T-helper 2 cell treated with Interferon-gamma antibody and Interleukin-4, amounts not matched to agents 100 ng/mL and 5 ng/mL, for 36 hours (primary cell): Measurements from ENCODE around the gene KIF23. TPM values are rescaled to one million over a fixed set of nuclear protein-coding genes. Genes with fewer than 3 reads are reported as not detected.
"Not testable (repeated sequence)": the region's sequence is repeated elsewhere in the genome, so short reads cannot be mapped to it uniquely, and the experiment has no call there.

ENCODE experiments used
- intact Hi-C: fragments of 100-400 bp; cut with micrococcal nuclease; formaldehyde crosslinking; loops from one replicate; pipeline ENCODE4 v1.15.1; 2023
- total RNA-seq: library from RNA; stranded (reverse); gene quantifications from 2 replicates; pipeline ENCODE4 v1.2.3, GENCODE V29; 2022

Gene KIF23
- 55.3 and 59.9 TPM in 2 replicates for total RNA-seq

DNA sequence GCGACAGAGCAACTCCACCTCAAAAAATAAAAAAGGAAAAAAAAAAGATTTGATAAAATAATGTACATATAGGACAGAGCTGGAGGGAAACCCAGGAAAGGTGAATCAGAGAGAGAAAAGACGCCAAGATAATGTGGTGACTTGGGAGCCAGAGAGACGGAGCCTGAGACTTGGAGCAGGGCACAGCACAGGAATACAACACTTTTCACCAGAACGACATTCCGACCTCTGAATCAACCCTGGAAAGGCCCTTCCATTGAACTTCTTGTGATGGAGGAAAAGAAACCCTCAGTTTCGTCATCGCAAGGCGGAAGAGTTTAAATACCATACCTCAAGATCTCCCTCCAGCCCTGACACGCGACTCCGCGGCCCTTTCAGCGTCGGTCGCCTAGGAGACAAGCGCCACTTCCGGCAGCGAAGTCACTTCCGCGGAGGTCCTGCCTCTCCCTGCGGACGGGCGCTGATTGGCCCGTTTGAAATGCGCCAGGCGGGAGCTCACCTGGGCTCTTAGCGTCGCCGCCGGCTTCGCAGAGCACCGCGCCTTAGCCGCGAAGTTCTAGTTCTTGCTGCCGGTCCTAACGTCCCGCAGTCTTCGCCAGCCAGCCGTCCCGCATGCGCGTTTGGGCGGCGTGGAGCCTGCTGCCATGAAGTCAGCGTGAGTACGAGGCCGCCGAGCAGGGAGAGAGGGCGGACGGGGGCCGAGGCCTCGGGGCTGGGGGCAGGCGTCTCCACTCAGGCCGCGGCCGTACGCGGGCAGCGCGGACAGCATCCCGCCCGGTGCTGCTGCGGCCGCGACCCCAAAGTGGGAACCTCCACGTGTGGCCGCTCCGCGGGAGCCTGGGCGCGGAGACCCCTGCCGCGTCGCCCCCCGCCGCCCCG is at the start of gene KIF23:
TSS of gene KIF23 (plus strand) at position 528 of the 879 bp plus-strand sequence. CDS start at position 645, 117 bp downstream.
- intact Hi-C loops: loop anchor here (1.0 kb wide), 2 partner anchors 29 to 38 kb away; partner anchors contain the start of gene RPLP1

DNA sequence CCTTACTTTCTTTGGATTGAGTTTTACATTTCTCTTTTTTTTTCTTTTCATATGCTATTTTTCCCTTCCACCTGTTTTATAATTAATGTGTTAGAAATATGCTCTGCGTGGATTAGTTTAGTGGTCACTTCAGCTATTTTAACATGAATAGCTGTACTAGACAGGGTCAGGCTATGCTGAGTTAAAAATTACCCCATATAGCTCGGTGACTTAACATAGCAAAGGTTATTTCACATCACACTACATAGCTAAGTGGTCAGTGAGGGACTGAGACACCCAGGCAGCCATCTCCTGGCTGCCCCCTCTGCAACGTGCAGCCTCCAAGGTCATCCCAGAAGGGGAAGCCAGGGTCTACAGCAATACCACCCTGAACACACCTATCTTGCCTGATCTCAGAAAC is 46.9 kb upstream of the KIF23 start:
- intact Hi-C loops: no loop called here

DNA sequence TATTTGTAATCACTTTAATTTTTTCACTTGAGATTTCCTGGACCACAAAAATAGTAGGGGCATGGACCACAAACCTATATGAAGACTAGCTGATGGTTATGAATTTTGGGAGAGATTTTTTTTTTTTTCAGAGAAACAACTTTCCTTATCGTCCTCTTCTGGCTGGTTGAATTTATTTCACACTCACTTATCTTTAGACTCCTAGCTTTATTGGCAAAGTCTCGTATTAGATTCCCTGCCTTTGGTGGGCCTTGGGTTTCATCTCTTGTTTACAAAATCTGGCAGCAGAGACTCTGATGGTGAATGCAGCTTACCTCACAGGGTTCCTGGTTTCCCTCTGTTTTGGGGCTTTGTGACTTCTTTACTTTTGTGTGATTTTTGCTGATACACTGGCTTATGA is 44.5 kb upstream of the KIF23 start:
- intact Hi-C loops: no loop called here

DNA sequence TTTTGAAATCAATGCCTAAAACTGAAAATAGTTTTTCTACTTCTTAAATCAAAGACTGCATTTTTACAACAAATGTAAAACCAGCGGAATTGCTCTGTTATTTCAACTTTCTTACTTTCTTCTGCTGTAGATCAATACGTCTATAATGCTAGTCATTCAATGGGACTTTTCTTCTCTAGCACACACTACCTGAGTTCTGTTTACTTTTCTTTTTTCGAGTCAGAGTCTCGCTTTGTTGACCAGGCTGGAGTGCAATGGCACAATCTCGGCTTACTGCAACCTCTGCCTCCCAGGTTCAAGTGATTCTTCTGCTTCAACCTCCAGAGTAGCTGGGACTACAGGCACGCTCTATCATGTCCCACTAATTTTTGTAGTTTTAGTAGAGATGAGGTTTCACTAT is 40.7 kb upstream of the KIF23 start:
- intact Hi-C loops: no loop called here

DNA sequence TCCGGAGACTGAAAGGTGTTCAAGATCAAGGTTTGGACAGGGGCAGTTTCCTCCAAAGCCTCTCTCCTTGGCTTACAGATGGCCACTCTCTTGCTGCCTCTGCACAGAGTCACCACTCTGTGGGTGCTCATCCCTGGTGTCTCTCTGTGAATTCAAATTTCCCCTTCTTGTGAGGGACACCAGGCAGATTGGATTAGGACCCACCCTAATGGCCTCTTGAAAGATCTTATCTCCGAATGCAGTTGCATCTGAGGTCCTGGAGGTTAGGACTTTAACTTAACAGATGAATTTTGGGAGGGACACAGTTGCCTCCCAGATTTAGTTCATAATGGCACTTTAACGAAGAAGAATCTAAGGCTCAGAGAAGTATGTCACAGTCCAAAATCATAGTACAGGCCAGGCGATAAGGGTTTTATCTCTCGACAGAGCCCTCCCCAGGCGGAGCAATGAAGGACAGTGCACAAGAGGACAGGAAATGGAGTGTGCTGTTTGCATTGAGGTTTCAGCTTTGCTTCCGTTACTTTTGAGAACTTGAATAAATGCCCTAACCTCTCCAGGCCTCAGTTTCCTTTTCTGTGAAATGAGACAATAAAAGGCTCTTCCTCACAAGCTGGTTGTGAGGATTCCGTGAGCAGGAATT is 38.9 kb upstream of the KIF23 start:
- intact Hi-C loops: no loop called here

DNA sequence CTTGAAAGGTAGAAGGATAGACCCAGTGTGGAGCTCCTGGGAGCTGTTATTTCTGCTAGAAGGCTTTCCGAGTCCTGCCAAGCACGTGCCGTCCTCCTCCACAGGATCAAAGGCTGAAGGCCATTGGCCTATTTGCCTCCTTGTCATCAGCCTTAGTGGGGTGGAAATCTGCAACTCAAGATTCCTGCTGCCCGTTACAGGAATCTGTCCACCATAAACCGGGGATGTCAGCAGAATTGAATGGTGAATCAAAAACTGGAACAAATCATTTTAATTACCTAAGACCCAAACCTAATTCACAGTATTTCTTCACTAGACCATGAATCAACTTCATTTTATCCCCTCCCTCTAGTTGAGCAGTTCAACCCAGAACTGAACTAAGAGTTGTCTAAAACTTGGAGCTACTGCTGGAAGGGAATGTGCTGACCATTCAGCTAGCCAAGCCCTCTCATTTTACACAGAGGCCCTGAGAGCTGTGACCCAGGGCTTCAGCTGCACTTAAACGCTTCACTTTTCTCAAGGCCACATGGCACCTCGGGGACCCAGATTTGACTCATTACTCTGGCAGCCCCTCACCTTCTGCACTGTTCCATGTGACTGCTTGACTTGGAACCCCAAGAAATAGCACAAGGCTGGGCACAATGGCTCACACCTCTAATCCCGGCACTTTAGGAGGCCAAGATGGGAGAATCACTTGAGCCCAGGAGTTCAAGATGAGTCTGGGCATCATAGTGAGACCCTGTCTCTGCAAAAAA is 36.8 kb upstream of the KIF23 start:
- intact Hi-C loops: no loop called here

DNA sequence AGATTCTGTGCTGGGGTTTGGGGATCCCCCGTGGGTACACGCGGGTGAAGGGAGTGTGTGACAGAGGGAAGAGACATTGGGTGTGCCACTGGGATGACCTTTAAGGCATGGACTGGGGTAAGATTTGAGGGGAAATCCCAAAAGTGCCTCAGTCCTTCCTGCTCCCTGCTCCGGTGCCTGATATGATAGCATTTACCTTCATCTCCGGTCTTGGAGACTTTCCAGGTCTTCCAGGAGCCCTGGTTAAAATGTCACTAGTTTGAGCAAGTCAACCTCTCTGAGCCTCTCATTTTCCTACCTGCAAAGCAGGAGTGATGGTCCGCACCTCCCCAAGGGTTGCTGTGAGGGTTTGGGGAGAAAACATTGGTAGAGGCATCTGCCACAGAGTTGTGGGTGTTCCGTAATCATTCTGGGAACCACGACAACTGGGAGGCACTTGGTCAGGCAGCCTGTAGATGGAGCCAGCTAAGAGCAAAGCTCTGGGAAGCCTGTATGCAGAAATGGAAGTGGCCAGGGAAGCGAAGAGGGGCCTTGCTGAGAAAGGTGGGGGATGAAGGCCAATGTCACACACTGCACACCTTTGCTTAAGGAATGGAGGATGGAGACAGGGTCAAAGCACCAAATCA is 33.9 kb upstream of the KIF23 start:
- intact Hi-C loops: no loop called here

DNA sequence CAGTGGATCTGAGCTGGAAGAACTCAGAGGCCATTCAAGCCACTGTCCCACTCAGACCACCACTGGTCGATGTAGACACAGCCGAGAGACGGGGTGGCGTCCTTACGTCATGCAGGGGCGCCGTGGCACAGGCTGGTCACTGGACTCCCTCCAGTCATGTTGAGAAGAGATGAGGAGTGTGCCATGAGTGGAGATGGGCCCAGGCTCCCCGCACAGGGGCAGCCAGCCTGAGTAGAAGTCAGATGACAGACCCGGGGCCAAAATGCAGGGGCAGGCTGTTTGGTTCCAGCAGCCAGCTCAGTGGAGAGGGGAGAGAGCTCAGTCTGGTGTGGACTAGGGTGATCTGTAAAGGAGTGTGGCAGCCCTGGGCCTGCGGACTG is 33.4 kb upstream of the KIF23 start:
- intact Hi-C loops: no loop called here

DNA sequence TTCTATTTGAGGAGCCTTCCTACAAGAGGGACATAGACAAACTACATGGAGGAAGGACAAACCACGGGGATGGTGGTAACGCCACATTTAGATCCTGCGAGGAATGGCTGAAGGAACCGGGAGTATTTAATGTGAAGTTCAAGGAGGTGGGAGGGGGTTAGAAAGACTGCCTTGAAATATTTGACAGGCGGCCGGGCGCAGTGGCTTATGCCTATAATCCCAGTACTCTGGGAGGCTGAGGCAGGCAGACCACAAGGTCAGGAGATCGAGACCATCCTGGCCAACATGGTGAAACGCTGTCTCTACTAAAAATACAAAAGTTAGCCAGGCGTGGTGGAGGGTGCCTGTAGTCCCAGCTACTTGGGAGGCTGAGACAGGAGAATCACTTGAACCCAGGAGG is 32.0 kb upstream of the KIF23 start:
- intact Hi-C loops: not testable (repeated sequence)

DNA sequence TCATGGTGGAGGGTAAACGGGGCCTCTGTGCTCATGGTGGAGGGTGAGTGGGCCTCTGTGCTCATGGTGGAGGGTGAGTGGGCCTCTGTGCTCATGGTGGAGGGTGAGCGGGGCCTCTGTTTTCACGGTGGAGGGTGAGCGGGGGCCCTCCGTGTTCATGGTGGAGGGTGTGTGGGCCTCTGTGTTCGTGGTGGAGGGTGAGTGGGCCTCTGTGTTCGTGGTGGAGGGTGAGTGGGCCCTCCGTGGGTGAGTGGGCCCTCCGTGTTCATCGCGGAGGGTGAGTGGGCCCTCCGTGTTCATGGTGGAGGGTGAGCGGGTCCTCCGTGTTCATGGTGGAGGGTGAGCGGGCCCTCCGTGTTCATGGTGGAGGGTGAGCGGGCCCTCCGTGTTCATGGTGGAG is 30.1 kb upstream of the KIF23 start:
- intact Hi-C loops: not testable (repeated sequence)

DNA sequence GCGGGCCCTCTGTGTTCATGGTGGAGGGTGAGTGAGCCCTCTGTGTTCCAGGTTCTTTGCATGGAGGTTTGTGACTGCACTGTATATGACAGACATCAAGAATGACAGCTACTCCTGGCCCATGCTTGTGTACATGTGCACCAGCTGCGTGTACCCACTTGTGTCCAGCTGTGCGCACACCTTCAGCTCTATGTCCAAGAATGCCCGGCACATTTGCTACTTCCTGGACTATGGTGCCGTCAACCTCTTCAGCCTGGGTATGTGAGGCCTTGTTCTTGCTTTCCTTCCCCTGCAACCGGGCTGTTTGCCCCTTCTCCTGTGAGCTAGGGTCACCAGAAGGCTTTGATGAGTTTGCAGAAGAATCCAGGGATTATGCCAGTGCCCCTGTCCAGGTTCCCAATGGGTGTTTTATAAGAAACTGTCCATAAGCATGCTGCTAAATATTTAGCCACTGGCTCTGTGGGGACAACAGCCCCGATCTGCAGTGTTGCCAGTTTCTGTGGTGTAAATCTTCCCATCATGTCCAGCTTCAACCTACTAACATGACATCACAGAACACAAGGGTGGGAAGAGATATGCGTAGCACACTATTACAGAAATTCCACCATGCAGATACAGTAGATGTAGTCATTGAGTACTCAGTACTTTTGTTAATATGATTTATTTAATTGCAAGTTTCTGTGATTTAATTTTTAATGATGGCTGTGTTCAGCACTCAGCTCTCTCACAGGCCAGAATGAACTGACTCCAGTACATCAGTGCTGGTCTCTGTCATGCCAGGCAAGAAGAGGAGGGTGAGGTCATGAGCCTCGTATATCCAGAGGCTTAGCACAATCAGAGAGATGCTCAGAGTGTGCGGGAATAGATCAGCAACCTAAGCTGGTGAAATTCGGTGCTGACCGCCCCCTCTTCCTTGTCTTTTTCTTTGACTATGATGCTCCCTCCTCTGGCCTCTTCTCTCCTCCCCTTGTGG is 29.2 kb upstream of the KIF23 start:
- intact Hi-C loops: no loop called here

DNA sequence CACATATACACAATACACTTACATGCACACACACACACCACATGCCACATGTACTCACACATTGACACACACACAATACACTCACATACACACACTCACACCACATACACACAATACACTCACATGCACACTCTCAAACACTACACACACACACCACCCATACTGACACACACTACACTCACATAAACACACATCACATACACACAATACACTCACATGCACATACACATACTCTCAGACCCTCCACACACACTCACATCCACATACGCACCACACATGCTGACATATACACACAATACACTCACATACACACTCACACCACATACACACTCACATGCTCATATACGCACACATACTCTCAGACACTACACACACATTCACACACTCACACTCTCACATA is 28.3 kb upstream of the KIF23 start:
- intact Hi-C loops: no loop called here

DNA sequence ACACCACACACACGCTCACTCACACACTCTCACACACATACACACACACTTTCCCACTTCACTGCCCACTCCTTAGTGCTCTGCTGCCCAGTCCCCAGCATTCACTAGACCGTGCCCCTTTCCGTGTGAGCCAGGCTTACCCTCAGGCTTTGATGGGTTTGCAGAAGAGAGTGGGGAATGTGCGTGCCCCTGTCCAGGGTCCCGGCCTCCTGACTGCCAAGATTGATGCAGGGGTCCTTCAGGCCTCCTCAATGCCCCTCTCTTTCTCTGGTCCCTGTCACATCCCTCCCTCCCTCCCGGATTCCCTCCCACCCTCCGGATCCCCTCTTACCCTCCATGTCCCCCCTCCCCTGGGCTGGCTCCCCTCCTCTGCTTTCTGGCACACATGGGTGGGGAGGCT is 27.9 kb upstream of the KIF23 start:
- intact Hi-C loops: no loop called here

DNA sequence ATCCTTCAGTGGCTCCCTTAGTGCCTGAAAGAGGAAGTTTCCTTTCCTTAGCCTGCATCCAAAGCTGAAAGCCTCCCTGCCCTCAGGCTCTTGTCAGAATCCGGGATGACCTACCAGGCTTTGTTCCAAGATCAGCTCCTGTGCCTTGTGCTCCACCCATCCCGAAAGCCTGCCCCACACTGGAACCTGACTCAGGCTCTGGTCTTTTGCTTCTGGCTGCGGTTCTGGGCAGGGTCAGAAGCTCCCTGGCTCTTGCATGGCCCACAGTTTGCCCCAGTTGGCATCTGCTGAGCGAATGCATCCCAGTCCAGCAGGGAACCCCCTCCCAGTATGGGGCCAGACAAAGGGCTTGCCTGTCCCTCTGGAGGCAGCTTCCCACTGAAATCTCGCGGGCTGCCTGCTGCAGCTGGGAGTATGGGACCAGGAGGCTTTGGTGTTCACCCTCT is 25.9 kb upstream of the KIF23 start:
- intact Hi-C loops: no loop called here

DNA sequence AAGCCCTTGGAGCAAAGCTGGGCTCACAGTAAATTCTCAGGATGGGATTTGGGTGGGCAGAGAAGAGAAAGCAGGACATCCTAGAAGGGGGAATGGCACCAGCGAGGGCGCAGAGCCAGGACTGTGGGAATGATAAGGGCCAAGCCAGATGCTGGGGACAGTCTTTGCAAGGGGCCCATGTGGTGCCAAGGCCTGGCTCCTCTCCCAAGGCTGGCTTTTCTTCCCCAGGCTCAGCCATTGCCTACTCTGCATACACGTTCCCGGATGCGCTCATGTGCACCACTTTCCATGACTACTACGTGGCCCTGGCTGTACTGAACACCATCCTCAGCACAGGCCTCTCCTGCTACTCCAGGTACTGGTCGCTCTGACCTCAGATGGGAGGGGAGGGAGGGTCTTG is 24.7 kb upstream of the KIF23 start:
- intact Hi-C loops: no loop called here

DNA sequence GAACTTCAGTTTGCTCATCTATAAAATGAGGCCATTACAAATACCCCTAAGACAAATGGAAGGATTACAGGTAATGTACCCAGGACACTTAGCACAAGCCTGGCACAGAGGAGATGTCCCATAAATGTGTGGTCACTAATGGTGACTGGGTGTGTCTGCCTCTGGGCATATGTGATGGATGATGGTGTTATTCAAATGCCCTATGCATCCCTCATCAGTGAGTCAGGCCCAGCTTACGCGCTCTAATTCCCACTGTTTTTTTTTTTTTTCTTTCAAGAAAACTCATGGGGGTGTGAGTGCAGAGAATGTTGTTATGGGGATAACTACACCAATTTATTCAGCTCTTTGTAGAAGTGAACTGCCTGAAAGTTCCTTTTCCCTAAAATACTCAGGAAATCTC is 23.6 kb upstream of the KIF23 start:
- intact Hi-C loops: no loop called here

DNA sequence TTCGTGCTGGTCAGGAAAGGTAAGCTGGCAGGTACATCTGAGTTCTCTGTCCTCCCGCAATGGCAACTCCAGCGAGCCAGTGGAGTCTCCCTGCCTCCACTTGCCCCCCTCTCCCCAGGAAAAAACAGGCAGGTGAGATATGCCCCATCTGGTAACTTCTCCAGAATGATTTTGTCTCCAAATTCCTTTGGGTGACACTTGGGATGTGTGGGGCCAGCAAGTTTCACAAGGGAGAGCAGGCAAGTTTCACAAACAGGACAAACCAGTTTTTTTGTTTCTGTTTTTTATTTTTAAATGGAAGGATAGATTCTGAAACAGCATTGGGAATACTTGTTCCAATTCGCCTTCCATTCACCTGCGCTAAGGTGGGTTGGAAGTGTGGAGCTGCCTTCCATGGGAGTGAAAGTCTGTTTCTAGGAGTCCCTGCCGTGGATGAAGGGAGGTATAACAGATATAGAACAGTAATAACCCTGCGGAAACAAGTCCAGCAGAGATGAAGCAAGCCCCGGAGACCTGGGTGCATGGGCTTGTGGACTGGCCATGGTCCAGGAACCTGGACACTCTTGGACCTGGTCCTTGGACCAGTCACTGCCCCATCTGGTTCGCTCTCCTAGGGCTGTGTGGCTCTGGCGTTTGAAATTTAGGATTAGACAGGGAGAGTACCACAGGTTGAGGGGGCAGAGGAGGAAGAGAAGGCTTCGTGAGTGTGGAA is 22.9 kb upstream of the KIF23 start:
- intact Hi-C loops: no loop called here

DNA sequence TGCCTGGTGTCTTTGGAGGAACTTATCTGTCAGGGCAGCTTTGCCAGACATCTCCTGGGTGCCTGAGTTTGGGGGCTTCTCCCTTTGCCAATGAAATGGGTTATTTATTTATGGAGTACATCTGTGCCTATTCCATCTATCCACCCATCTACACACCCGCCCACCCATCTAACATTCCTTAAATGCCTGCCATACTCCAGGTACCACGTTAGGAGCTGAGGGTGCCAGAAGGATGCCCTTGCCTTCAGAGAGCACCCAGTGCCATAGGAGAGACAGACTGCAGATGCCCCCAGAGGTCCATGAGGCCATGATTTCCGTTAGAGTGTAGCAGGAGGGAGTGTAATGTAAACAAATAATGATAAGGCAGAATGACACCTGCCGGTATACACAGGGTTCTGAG is 21.8 kb upstream of the KIF23 start:
- intact Hi-C loops: no loop called here

DNA sequence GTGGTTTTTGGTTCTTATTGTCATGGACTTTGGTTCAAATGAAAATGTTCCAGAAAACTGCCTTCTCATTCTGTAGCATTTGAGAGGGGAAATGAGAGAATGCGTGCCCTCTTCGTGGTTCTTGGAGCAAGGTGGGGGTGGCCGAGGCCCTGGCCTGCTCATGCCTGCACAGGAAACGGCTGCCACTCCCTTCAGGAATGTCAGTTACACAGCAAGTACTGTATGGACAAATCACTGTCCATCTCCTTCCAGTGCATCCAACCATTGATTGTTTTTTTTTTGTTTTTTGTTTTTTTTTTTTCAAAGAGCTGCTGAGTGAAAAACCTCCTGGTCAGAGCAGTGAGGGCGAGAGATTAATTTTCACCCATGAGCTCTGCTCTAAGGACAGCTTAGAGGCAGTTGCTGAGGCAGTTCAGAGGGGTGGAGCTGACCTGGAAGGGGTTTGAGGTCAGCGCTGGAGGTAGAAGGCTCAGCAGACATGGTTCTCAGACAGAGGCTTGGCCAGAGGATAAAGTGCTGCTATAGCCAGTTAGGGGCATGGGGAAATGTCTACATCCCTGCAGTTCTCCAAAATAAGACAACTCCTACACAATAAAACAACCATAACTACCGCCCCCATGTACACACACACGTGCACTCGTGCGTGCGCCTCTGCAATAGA is 20.2 kb upstream of the KIF23 start:
- intact Hi-C loops: loop anchor here (2.0 kb wide), 1 partner anchor 335 kb away; no protein-coding TSS in a partner anchor
